WTC11 (cell line): Measurements from ENCODE around the gene TSPO. TPM values are rescaled to one million over a fixed set of nuclear protein-coding genes. Genes with fewer than 3 reads are reported as not detected.

Source experiments
- ATAC-seq: fragments of 200-7000 bp; cut with Tn5 transposase; 2 replicates; pipeline ENCODE4 v1.10.0; 2021; ENCODE audit warnings: mild to moderate bottlenecking, moderate library complexity
- CTCF ChIA-PET: fragments of 300-600 bp; sonication (Branson Sonifier 250); formaldehyde crosslinking; loops from one replicate; lab custom pipeline; 2021; ENCODE audit warnings: antibody characterized with exemption; lab: Charles Lee
- POLR2A ChIA-PET: fragments of 350-600 bp; sonication (Branson Sonifier 250); formaldehyde crosslinking; loops from one replicate; lab custom pipeline; 2021; ENCODE audit warnings: antibody characterized with exemption; lab: Charles Lee
- DNase-seq: peaks from one replicate; pipeline ENCODE4 v3.0.0; 2021; ENCODE audit warnings: low spot score
- H3K27ac Mint-ChIP-seq: 2 replicates; pipeline ENCODE4 v1.8.0; 2021; ENCODE audit warnings: mixed read lengths
- H3K27me3 Mint-ChIP-seq: 2 replicates; pipeline ENCODE4 v1.8.0; 2021; ENCODE audit warnings: low read depth, mild to moderate bottlenecking, moderate library complexity, mixed read lengths
- H3K36me3 Mint-ChIP-seq: 2 replicates; pipeline ENCODE4 v1.8.0; 2021; ENCODE audit warnings: mixed read lengths
- H3K4me1 Mint-ChIP-seq: 2 replicates; pipeline ENCODE4 v1.8.0; 2022; ENCODE audit warnings: mixed read lengths
- H3K4me3 Mint-ChIP-seq: 2 replicates; pipeline ENCODE4 v1.8.0; 2021; ENCODE audit warnings: mild to moderate bottlenecking, moderate library complexity, mixed read lengths
- H3K9me3 Mint-ChIP-seq: 2 replicates; pipeline ENCODE4 v1.8.0; 2021; ENCODE audit warnings: mixed read lengths
- AR ChIP-seq: fragments of 250-450 bp; sonication (Bioruptor Pico); IDR thresholded peaks from 2 replicates; pipeline ENCODE4 v1.9.0; 2021; ENCODE audit warnings: mild to moderate bottlenecking
- ARID4B ChIP-seq: sonication (generic); formaldehyde crosslinking; IDR thresholded peaks from 2 replicates; pipeline ENCODE4 v1.8.0; 2023; ENCODE audit warnings: missing genetic modification reagents, mild to moderate bottlenecking, borderline replicate concordance
- ATF1 ChIP-seq: sonication (generic); formaldehyde crosslinking; IDR thresholded peaks from 2 replicates; pipeline ENCODE4 v1.8.1; 2023; ENCODE audit warnings: mild to moderate bottlenecking, moderate library complexity, missing genetic modification reagents
- ATF2 ChIP-seq: sonication (generic); formaldehyde crosslinking; IDR thresholded peaks from 2 replicates; pipeline ENCODE4 v1.8.1; 2022; ENCODE audit warnings: low read depth, missing genetic modification reagents, borderline replicate concordance
- CREB1 ChIP-seq: sonication (generic); formaldehyde crosslinking; IDR thresholded peaks from 2 replicates; pipeline ENCODE4 v1.8.0; 2023; ENCODE audit warnings: mild to moderate bottlenecking, missing genetic modification reagents
- E2F4 ChIP-seq: sonication (generic); formaldehyde crosslinking; IDR thresholded peaks from 2 replicates; pipeline ENCODE4 v1.8.1; 2022; ENCODE audit warnings: low read depth, mild to moderate bottlenecking, moderate library complexity, missing genetic modification reagents, borderline replicate concordance
- IRF2 ChIP-seq: sonication (generic); formaldehyde crosslinking; IDR thresholded peaks from 2 replicates; pipeline ENCODE4 v1.8.0; 2022; ENCODE audit warnings: low read depth, missing genetic modification reagents, borderline replicate concordance
- NR2C2 ChIP-seq: sonication (generic); formaldehyde crosslinking; IDR thresholded peaks from 2 replicates; pipeline ENCODE4 v1.8.0; 2022; ENCODE audit warnings: mild to moderate bottlenecking, missing genetic modification reagents
- RELA ChIP-seq: sonication (generic); formaldehyde crosslinking; IDR thresholded peaks from 2 replicates; pipeline ENCODE4 v1.8.1; 2022; ENCODE audit warnings: missing genetic modification reagents, mild to moderate bottlenecking, borderline replicate concordance
- SMAD3 ChIP-seq: sonication (generic); formaldehyde crosslinking; IDR thresholded peaks from 2 replicates; pipeline ENCODE4 v1.8.0; 2022; ENCODE audit warnings: missing genetic modification reagents, mild to moderate bottlenecking, borderline replicate concordance
- SP1 ChIP-seq: sonication (generic); formaldehyde crosslinking; conservative IDR thresholded peaks from 2 replicates; pipeline ENCODE4 v1.8.1; 2022; ENCODE audit warnings: missing genetic modification reagents
- ZNF121 ChIP-seq: sonication (generic); formaldehyde crosslinking; IDR thresholded peaks from 2 replicates; pipeline ENCODE4 v1.8.0; 2023; ENCODE audit warnings: missing genetic modification reagents
- ZNF263 ChIP-seq: sonication (generic); formaldehyde crosslinking; IDR thresholded peaks from 2 replicates; pipeline ENCODE4 v1.8.1; 2022; ENCODE audit warnings: low read depth, mild to moderate bottlenecking, moderate library complexity, missing genetic modification reagents
- ZNF396 ChIP-seq: fragments of 250-450 bp; sonication (Bioruptor Pico); IDR thresholded peaks from 2 replicates; pipeline ENCODE4 v1.8.0; 2021; ENCODE audit warnings: mild to moderate bottlenecking, moderate library complexity, borderline replicate concordance
- ZNF416 ChIP-seq: fragments of 250-450 bp; sonication (Bioruptor Pico); IDR thresholded peaks from 2 replicates; pipeline ENCODE4 v1.9.0; 2021; ENCODE audit warnings: mild to moderate bottlenecking, inconsistent platforms
- ZNF671 ChIP-seq: fragments of 250-450 bp; sonication (Bioruptor Pico); IDR thresholded peaks from 2 replicates; pipeline ENCODE4 v1.8.0; 2021; ENCODE audit warnings: mild to moderate bottlenecking
- total RNA-seq: library from RNA; stranded (reverse); gene quantifications from 3 replicates; pipeline ENCODE4 v1.2.3, GENCODE V29; 2021
- TF ChIP-seq, protein P1 (sequence below): fragments of 200-600 bp; IDR thresholded peaks from 2 replicates; pipeline ENCODE4 v1.8.0; 2022; ENCODE audit warnings: antibody characterized with exemption
- TF ChIP-seq, protein P2 (sequence below): sonication (generic); formaldehyde crosslinking; IDR thresholded peaks from 2 replicates; pipeline ENCODE4 v1.8.0; 2022; ENCODE audit warnings: mild to moderate bottlenecking, missing genetic modification reagents
- TF ChIP-seq, protein P3 (sequence below): fragments of 250-450 bp; sonication (Bioruptor Pico); conservative IDR thresholded peaks from 2 replicates; pipeline ENCODE4 v1.9.0; 2021; ENCODE audit warnings: mild to moderate bottlenecking

Gene TSPO
- total RNA-seq, 1 experiment from 2014 or later, result 21.9 TPM

GRCh38 chr22:43159484-43160178 is 8.3 kb downstream of the TSPO start:
- ATAC-seq, result peak; percentile 66
- H3K36me3 Mint-ChIP-seq, result no peaks in the 10 kb centered on the region
- no peak overlapping the region for H3K4me3 Mint-ChIP-seq
- CTCF ChIA-PET, result interaction anchor here (0.5 to 1.2 kb wide), 4 partner anchors 50 to 1500 kb away, joined by 3 to 4 read pairs (median 3); no protein-coding TSS in a partner anchor
- H3K27me3 Mint-ChIP-seq, result no peaks in the 10 kb centered on the region
- H3K27ac Mint-ChIP-seq, result no peak overlapping the region
- peak; percentile 69 for DNase-seq
- no peaks in the 10 kb centered on the region for H3K9me3 Mint-ChIP-seq
- TF ChIP-seq SMAD3 (CRISPR knock-in tag), result no peak
- TF ChIP-seq, protein P1, sequence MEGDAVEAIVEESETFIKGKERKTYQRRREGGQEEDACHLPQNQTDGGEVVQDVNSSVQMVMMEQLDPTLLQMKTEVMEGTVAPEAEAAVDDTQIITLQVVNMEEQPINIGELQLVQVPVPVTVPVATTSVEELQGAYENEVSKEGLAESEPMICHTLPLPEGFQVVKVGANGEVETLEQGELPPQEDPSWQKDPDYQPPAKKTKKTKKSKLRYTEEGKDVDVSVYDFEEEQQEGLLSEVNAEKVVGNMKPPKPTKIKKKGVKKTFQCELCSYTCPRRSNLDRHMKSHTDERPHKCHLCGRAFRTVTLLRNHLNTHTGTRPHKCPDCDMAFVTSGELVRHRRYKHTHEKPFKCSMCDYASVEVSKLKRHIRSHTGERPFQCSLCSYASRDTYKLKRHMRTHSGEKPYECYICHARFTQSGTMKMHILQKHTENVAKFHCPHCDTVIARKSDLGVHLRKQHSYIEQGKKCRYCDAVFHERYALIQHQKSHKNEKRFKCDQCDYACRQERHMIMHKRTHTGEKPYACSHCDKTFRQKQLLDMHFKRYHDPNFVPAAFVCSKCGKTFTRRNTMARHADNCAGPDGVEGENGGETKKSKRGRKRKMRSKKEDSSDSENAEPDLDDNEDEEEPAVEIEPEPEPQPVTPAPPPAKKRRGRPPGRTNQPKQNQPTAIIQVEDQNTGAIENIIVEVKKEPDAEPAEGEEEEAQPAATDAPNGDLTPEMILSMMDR, result peak; percentile 62
- TF ChIP-seq, all 79 proteins: peak for 1
- no peaks in the 10 kb centered on the region for H3K4me1 Mint-ChIP-seq
- POLR2A ChIA-PET, result no interaction called here

DNA sequence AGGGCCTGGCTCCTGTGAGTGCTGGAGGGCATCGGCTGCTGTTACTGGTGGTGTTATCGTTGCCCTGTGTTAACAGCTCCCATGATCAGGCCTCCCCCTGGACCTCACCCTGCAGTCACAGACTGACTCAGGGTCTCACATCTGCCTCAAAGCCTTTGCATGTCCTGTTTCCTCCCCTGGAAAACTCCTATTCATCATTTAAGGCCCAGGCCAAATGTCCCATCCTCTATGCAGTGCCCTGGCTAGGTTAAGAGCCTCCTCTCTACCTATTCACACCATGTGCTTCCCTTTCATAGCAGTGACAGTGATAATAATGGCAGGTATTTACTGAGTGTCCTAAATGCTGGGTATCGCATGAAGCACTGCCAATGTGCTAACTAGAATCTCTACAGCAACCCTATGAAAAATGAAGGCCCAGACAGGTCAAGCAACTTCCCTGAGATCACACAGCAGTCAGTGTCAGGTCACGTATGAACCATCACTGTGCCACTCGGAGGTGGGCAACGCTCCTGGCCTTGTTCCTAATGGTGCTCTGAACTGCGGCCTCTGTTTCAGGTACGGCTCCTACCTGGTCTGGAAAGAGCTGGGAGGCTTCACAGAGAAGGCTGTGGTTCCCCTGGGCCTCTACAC is 9.3 kb downstream of the TSPO start:
- Mint-ChIP-seq H3K4me3 (no peak overlapping the region), H3K36me3 (no peaks in the 10 kb centered on the region), H3K9me3 (no peaks in the 10 kb centered on the region), H3K4me1 (no peaks in the 10 kb centered on the region), H3K27me3 (no peaks in the 10 kb centered on the region), H3K27ac (no peak overlapping the region)
- no peak for ATAC-seq
- DNase-seq, result no peak
- no peak for TF ChIP-seq SP1 (CRISPR knock-in tag)
- no peak for TF ChIP-seq ATF1 (CRISPR knock-in tag)
- TF ChIP-seq NR2C2, result no peak
- TF ChIP-seq, protein P2, sequence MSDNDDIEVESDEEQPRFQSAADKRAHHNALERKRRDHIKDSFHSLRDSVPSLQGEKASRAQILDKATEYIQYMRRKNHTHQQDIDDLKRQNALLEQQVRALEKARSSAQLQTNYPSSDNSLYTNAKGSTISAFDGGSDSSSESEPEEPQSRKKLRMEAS, result no peak
- TF ChIP-seq RELA, result no peak
- TF ChIP-seq ZNF416 (CRISPR knock-in tag), result no peak
- no peak for TF ChIP-seq IRF2 (CRISPR knock-in tag)
- no peak for TF ChIP-seq ATF2 (CRISPR knock-in tag)
- no peak for TF ChIP-seq ZNF263 (CRISPR knock-in tag)
- no peak for TF ChIP-seq E2F4 (CRISPR knock-in tag)
- TF ChIP-seq ZNF671 (CRISPR knock-in tag), result no peak
- no peak for TF ChIP-seq ZNF121 (CRISPR knock-in tag)
- TF ChIP-seq, protein P3, sequence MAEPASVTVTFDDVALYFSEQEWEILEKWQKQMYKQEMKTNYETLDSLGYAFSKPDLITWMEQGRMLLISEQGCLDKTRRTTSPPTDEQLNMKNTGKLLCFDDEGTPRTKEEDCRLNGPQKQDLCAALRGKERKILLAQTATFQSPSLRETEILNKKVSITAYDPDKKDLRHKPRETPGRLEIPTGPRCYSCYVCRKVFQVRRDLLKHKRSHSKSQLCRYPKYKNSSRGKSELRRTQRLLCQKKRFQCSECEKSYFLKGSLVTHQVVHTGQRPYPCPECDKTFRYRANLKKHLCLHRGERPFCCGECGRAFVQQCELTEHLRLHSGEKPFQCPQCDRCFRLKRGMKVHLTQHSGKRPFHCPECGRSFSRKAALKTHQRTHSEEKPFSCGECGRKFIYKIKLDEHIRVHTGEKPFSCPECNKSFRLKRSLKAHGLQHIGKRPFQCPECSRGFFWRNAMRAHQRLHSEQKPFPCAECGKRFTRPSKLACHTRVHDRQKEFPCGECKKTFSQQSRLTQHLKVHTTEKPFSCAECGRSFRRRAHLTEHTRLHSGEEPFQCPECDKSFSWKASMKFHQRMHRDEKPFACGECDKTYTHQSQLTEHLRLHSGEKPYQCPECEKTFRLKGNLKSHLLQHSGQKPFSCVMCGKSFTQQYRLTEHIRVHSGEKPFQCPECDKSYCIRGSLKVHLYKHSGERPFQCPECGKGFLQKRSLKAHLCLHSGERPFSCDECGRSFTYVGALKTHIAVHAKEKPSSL (CRISPR knock-in tag), result no peak
- no peak for TF ChIP-seq ZNF396 (CRISPR knock-in tag)
- no peak for TF ChIP-seq AR (CRISPR knock-in tag)
- no peak for TF ChIP-seq ARID4B
- no peak for TF ChIP-seq CREB1 (CRISPR knock-in tag)
- ChIA-PET POLR2A (no interaction called here), CTCF (no interaction called here)
